Measurements from ENCODE around the gene DNAJA3. TPM values are rescaled to one million over a fixed set of nuclear protein-coding genes. Genes with fewer than 3 reads are reported as not detected.

The DNAJA3 gene
- total and polyA plus RNA-seq, 12 donors: 21.9 to 166 (median 76.5) TPM

- H3K27ac ChIP-seq: no peak overlapping the region
- DNase-seq: no peak
- 84 to 92% (median 88%) methylated on average over 9 of the region's 9 CpGs for WGBS, 4 donors
- no peak overlapping the region for H3K4me3 ChIP-seq
- intact Hi-C loops (cut with DNase I): no loop called here
- no peaks in the 10 kb centered on the region for H3K4me1 ChIP-seq (replicated peaks in 1 of 2)
- TF ChIP-seq POLR2A (IDR thresholded peaks at IDR 0.05): no peak
- H3K36me3 ChIP-seq (replicated peaks in 1 of 2): peaks cover 0 to 24% of the 10 kb centered on the region in 2 donors
- no peaks in the 10 kb centered on the region for H3K27me3 ChIP-seq
- H3K9me3 ChIP-seq (replicated peaks in 1 of 3): no peaks in the 10 kb centered on the region
Measured at GRCh38 chr16:4399001-4399730, 26.5 kb upstream of the DNAJA3 start.

DNA sequence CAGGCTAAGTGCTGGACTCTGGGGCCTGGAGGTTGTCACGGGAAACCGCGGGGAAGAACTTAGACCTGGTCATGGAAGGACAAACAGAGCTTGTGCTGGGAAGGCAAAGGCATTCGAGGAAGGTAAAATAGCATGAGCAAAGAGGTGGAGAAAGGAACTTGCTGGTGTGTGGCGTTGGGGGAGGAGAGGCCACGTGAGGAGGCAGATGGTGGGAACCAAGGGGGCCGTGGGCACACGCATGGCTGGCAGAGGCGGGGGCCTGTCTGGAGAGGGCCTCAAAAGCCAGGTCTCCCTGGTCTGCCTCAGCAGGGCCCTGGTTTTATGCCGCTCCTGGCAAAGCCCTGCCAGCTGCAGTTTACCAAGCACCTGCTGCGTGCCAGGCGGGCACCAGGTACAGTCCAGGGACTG is 24.6 kb upstream of the DNAJA3 start:
- H3K4me3 ChIP-seq: no peak overlapping the region
- no peaks in the 10 kb centered on the region for H3K9me3 ChIP-seq (replicated peaks in 1 of 3)
- intact Hi-C loops (cut with DNase I): loop anchor here (10.0 kb wide), 2 partner anchors 116 to 136 kb away; no protein-coding TSS in a partner anchor
- no peaks in the 10 kb centered on the region for H3K4me1 ChIP-seq (replicated peaks in 1 of 2)
- DNase-seq: no peak
- H3K27ac ChIP-seq: no peak overlapping the region
- peaks cover 0 to 25% of the 10 kb centered on the region in 2 donors for H3K36me3 ChIP-seq (replicated peaks in 1 of 2)
- TF ChIP-seq POLR2A (IDR thresholded peaks at IDR 0.05) (no peak), CTCF (IDR thresholded peaks at IDR 0.05) (no peak)
- H3K27me3 ChIP-seq: no peaks in the 10 kb centered on the region
- WGBS, 4 donors: 89 to 93% (median 90%) methylated on average over 11 to 12 of the region's 12 CpGs

DNA sequence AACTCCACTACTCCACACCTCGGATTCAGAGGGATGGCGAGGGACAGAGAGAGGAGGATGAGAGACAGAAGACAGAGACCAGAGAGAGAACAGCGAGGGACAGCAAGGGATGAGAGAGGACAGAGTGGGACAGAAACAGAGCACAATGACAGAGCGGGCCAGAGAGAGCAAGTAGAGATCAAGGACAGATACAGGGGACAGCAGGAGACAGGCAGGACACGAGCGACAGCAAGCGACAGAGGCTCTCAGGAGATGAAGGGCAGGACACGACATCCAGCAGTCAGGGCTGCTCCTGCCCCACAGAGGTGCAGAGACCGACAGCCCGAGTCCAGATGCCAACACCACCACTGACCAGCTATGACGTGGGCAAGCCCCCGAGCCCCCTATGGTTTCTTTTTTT is 24.2 kb upstream of the DNAJA3 start:
- Histone ChIP-seq H3K4me1 (replicated peaks in 1 of 2) (no peaks in the 10 kb centered on the region), H3K4me3 (no peak overlapping the region), H3K27me3 (no peaks in the 10 kb centered on the region), H3K27ac (no peak overlapping the region), H3K36me3 (replicated peaks in 1 of 2) (peaks cover 0 to 25% of the 10 kb centered on the region in 2 donors), H3K9me3 (replicated peaks in 1 of 3) (no peaks in the 10 kb centered on the region)
- TF ChIP-seq CTCF (IDR thresholded peaks at IDR 0.05): no peak
- no peak for TF ChIP-seq POLR2A (IDR thresholded peaks at IDR 0.05)
- intact Hi-C loops (cut with DNase I): loop anchor here (10.0 kb wide), 2 partner anchors 117 to 137 kb away; no protein-coding TSS in a partner anchor
- DNase-seq: no peak
- 87 to 97% (median 92%) methylated on average over 12 of the region's 12 CpGs for WGBS, 4 donors

DNA sequence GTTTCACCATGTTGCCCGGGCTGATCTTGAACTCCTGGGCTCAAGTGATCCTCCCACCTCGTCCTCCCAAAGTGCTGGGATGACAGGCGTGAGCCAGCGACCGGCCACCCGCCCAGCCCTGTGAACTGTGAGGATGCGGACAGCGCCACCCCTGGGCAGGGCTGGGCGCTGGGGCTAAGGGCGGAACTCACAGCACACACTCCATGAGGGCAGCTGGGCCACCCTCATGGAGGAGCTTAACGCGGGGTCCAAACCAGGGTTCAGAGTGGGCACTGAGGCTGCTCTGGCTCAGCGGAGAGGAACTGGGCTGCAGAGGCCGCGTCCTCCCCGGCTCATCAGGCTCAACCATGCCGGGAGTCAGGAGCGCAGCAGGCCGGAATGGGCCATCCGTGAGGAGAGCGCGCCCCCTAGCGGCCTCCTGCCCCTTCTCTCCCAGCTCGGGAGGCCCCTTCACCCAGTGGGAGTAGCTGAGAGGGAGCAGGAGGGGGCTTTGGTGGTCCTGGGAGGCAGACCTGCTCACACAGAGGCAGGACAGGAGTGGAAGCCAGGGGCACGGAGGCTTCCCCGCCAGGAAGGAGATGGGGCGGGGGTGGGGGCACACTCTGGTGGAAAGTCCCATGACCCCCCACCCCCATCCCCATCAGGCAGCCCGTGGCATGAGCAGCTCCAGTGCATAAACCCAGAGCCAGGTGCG is 23.1 kb upstream of the DNAJA3 start:
- peaks cover 0 to 33% of the 10 kb centered on the region in 2 donors for H3K36me3 ChIP-seq (replicated peaks in 1 of 2)
- WGBS, 4 donors: 19 to 29% (median 21%) methylated on average over 13 to 29 of the region's 29 CpGs
- intact Hi-C loops (cut with DNase I): loop anchor here (2.0 to 10.0 kb wide), 3 partner anchors 42 to 138 kb away; no protein-coding TSS in a partner anchor
- no peaks in the 10 kb centered on the region for H3K4me1 ChIP-seq (replicated peaks in 1 of 2)
- TF ChIP-seq CTCF (IDR thresholded peaks at IDR 0.05): peak; percentile 86 to 97 (median 93)
- no peak for TF ChIP-seq POLR2A (IDR thresholded peaks at IDR 0.05)
- H3K4me3 ChIP-seq: no peak overlapping the region
- no peaks in the 10 kb centered on the region for H3K27me3 ChIP-seq
- DNase-seq: peak; percentile 75 to 93 (median 86)
- H3K27ac ChIP-seq: no peak overlapping the region
- H3K9me3 ChIP-seq (replicated peaks in 1 of 3): no peaks in the 10 kb centered on the region

All from adrenal gland (tissue), 12 donors.